Body of pancreas (tissue), 4 donors: ENCODE measurements around the gene UGGT2.

Experiments
- POLR2A ChIP-seq, 3 donors: fragments of 450-650 bp; IDR thresholded peaks; one replicate each; pipeline ENCODE4 v1.6.1; 2016; ENCODE audit warnings: antibody characterized with exemption in 3 of 3, mild to moderate bottlenecking in 2 of 3
- TF ChIP-seq, protein P1 (sequence below), 7 experiments: fragments of 450-650 bp in 4 of 7; fragments of 200-600 bp in 3 of 7; sonication (generic) in 3 of 7; IDR thresholded peaks; one replicate each; pipeline ENCODE4 v1.5.1; 2016 to 2019; ENCODE audit warnings: antibody characterized with exemption in 7 of 7

GRCh38 chr13:96020931-96021330 lies 32.3 kb downstream of the UGGT2 start:
- TF ChIP-seq, protein P1, sequence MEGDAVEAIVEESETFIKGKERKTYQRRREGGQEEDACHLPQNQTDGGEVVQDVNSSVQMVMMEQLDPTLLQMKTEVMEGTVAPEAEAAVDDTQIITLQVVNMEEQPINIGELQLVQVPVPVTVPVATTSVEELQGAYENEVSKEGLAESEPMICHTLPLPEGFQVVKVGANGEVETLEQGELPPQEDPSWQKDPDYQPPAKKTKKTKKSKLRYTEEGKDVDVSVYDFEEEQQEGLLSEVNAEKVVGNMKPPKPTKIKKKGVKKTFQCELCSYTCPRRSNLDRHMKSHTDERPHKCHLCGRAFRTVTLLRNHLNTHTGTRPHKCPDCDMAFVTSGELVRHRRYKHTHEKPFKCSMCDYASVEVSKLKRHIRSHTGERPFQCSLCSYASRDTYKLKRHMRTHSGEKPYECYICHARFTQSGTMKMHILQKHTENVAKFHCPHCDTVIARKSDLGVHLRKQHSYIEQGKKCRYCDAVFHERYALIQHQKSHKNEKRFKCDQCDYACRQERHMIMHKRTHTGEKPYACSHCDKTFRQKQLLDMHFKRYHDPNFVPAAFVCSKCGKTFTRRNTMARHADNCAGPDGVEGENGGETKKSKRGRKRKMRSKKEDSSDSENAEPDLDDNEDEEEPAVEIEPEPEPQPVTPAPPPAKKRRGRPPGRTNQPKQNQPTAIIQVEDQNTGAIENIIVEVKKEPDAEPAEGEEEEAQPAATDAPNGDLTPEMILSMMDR (IDR thresholded peaks at IDR 0.05): no peak
- peak in 2 of 3 donors; percentile 39 to 44 for TF ChIP-seq POLR2A (IDR thresholded peaks at IDR 0.05)
